ENCODE data around the gene VARS1. TPM values are rescaled to one million over a fixed set of nuclear protein-coding genes. Genes with fewer than 3 reads are reported as not detected.
"Not testable (repeated sequence)": the region's sequence is repeated elsewhere in the genome, so short reads cannot be mapped to it uniquely, and the experiment has no call there.

Gene VARS1
- total RNA-seq, 2 experiments from 2014 or later: 43.9 to 44.2 TPM

GRCh38 chr6:31811645-31812044, 16.1 kb upstream of the VARS1 start:
- intact Hi-C loops (cut with DNase I, micrococcal nuclease): no loop called here
- no peaks in the 10 kb centered on the region for H3K27me3 Mint-ChIP-seq
- Histone ChIP-seq H3K4me3 (ENCODE audit: low read length) (no peak overlapping the region), H3K27me3 (ENCODE audit: control insufficient read depth in 1 of 2, insufficient read depth in 2 of 2, low read length in 2 of 2) (no peaks in the 10 kb centered on the region), H3K9me3 (ENCODE audit: control insufficient read depth in 1 of 2, insufficient read depth in 1 of 2, low read length in 2 of 2) (no peaks in the 10 kb centered on the region), H3K27ac (ENCODE audit: low read depth in 1 of 2, low read length in 2 of 2) (no peak overlapping the region), H3K36me3 (ENCODE audit: insufficient read depth, low read length) (peaks cover 18% of the 10 kb centered on the region), H3K4me1 (ENCODE audit: insufficient read depth, low read length) (peaks cover 32% of the 10 kb centered on the region)
- H3K36me3 Mint-ChIP-seq (ENCODE audit: low read depth): peaks cover 22% of the 10 kb centered on the region
- DNase-seq: no peak
- ChIA-PET POLR2A (interaction anchor here (1.7 kb wide), 1 partner anchor 160 kb away, joined by 3 read pairs; the partner anchor contains the start of gene BAG6), CTCF (interaction anchor here (3.8 kb wide), 1 partner anchor 16 kb away, joined by 19 read pairs; the partner anchor contains the start of gene VARS1)
- H3K4me1 Mint-ChIP-seq (ENCODE audit: low read depth): peaks cover 41% of the 10 kb centered on the region
- H3K4me3 Mint-ChIP-seq: peak overlapping the region; percentile 25
- no peak for ATAC-seq (ENCODE audit: poor library complexity)
- no peaks in the 10 kb centered on the region for H3K9me3 Mint-ChIP-seq
- TF ChIP-seq CTCF (IDR thresholded peaks at IDR 0.05): no peak
- peak overlapping the region; percentile 83 for H3K27ac Mint-ChIP-seq

- intact Hi-C loops (cut with DNase I, micrococcal nuclease); H3K9me3 Mint-ChIP-seq; H3K27me3 Mint-ChIP-seq; ATAC-seq (ENCODE audit: poor library complexity); H3K9me3 ChIP-seq (ENCODE audit: control insufficient read depth in 1 of 2, insufficient read depth in 1 of 2, low read length in 2 of 2); H3K4me3 ChIP-seq (ENCODE audit: low read length); H3K27ac Mint-ChIP-seq; DNase-seq; POLR2A ChIA-PET; H3K27ac ChIP-seq (ENCODE audit: low read depth in 1 of 2, low read length in 2 of 2); H3K27me3 ChIP-seq (ENCODE audit: control insufficient read depth in 1 of 2, insufficient read depth in 2 of 2, low read length in 2 of 2): not testable (repeated sequence)
- peaks cover 22% of the 10 kb centered on the region for H3K36me3 Mint-ChIP-seq (ENCODE audit: low read depth)
- Histone ChIP-seq H3K36me3 (ENCODE audit: insufficient read depth, low read length) (peaks cover 18% of the 10 kb centered on the region), H3K4me1 (ENCODE audit: insufficient read depth, low read length) (peaks cover 45% of the 10 kb centered on the region)
- H3K4me3 Mint-ChIP-seq: peak overlapping the region; percentile 11
- CTCF ChIA-PET: interaction anchor here (1.9 to 4.9 kb wide), 2 partner anchors 9 to 13 kb away, joined by 5 to 27 read pairs; partner anchors contain the start of gene VARS1
- peaks cover 43% of the 10 kb centered on the region for H3K4me1 Mint-ChIP-seq (ENCODE audit: low read depth)
These were observed 13.0 kb upstream of the VARS1 start for GRCh38 chr6:31808599-31808998.

- no peaks in the 10 kb centered on the region for H3K27me3 Mint-ChIP-seq
- no peaks in the 10 kb centered on the region for H3K27me3 ChIP-seq (ENCODE audit: control insufficient read depth in 1 of 2, insufficient read depth in 2 of 2, low read length in 2 of 2)
- H3K27ac Mint-ChIP-seq: peak within 1 kb of the TSS; percentile 87
- ATAC-seq (ENCODE audit: poor library complexity) (peak; percentile 99), DNase-seq (peak; percentile 93 to 99 (median 96))
- H3K36me3 ChIP-seq (ENCODE audit: insufficient read depth, low read length): peaks cover 22% of the 10 kb centered on the region
- H3K4me1 Mint-ChIP-seq (ENCODE audit: low read depth): peaks cover 34% of the 10 kb centered on the region
- ChIA-PET POLR2A (interaction anchor here (0.8 to 2.4 kb wide), 29 partner anchors 9 to 1764 kb away, joined by 3 to 29 read pairs (median 5); partner anchors contain the start of genes ABHD16A, BAG6, CLIC1 and DDAH2), CTCF (interaction anchor here (0.6 to 4.9 kb wide), 13 partner anchors 8 to 78 kb away, joined by 3 to 27 read pairs (median 4); partner anchors contain the start of genes CLIC1, DDAH2, HSPA1A and HSPA1L)
- TF ChIP-seq CTCF (IDR thresholded peaks at IDR 0.05): no peak
- intact Hi-C loops (cut with DNase I, micrococcal nuclease): loop anchor here in 1 of 2 experiments (2.0 kb wide), 1 partner anchor 16 kb away; no protein-coding TSS in a partner anchor
- H3K4me3 Mint-ChIP-seq: peak within 1 kb of the TSS; percentile 86
- peaks cover 30% of the 10 kb centered on the region for H3K36me3 Mint-ChIP-seq (ENCODE audit: low read depth)
- peak within 1 kb of the TSS; percentile 78 to 83 for H3K27ac ChIP-seq (ENCODE audit: low read depth in 1 of 2, low read length in 2 of 2)
- peaks cover 28% of the 10 kb centered on the region for H3K4me1 ChIP-seq (ENCODE audit: insufficient read depth, low read length)
- H3K9me3 ChIP-seq (ENCODE audit: control insufficient read depth in 1 of 2, insufficient read depth in 1 of 2, low read length in 2 of 2): no peaks in the 10 kb centered on the region
- no peaks in the 10 kb centered on the region for H3K9me3 Mint-ChIP-seq
- H3K4me3 ChIP-seq (ENCODE audit: low read length): peak within 1 kb of the TSS; percentile 70
These were observed 11.1 kb upstream of the VARS1 start, which contains the start of gene LSM2 for GRCh38 chr6:31806470-31807272. Gene LSM2, minus strand, starts transcription at chr6:31806966. Its CDS starts 209 bp downstream, at chr6:31806757.
